GM23338 (cell line): ENCODE data around the gene TBC1D17.

Experiments
- CREB1 ChIP-seq: fragments of 250-450 bp; sonication (Bioruptor Pico); IDR thresholded peaks from 2 replicates; pipeline ENCODE4 v1.5.0; 2020; ENCODE audit warnings: low read depth, mild to moderate bottlenecking, moderate library complexity
- EZH2 ChIP-seq: fragments of 200-600 bp; sonication (generic); IDR thresholded peaks from one replicate; pipeline ENCODE4 v1.8.0; 2017; ENCODE audit warnings: antibody characterized with exemption, mild to moderate bottlenecking, low read depth; ENCODE audit not compliant: unreplicated experiment
- EZH2phosphoT487 ChIP-seq: fragments of 200-600 bp; sonication (generic); IDR thresholded peaks from one replicate; pipeline ENCODE4 v1.8.1; 2018; ENCODE audit warnings: antibody characterized with exemption; ENCODE audit not compliant: unreplicated experiment
- POLR2AphosphoS5 ChIP-seq: IDR thresholded peaks from 2 replicates; pipeline ENCODE4 v1.6.1; 2016; ENCODE audit warnings: antibody characterized with exemption, low read depth
- STAT1 ChIP-seq: IDR thresholded peaks from one replicate; pipeline ENCODE4 v1.6.1; 2016; ENCODE audit warnings: antibody characterized with exemption; ENCODE audit not compliant: unreplicated experiment
- ZNF331 ChIP-seq: fragments of 250-450 bp; sonication (Bioruptor Pico); IDR thresholded peaks from 2 replicates; pipeline ENCODE4 v1.5.0; 2020; ENCODE audit warnings: low read depth, mild to moderate bottlenecking, moderate library complexity
- TF ChIP-seq, protein P1 (sequence below), 2 experiments: fragments of 200-600 bp in 1 of 2; sonication (generic) in 1 of 2; conservative IDR thresholded peaks; 2 replicates each; pipeline versions ENCODE4 v1.5.1 to v1.6.1; 2016 to 2017; ENCODE audit warnings: antibody characterized with exemption in 2 of 2, low read depth in 2 of 2, mild to moderate bottlenecking in 2 of 2, moderate library complexity in 1 of 2
- TF ChIP-seq, protein P2 (sequence below): IDR thresholded peaks from one replicate; pipeline ENCODE4 v1.6.1; 2018; ENCODE audit warnings: antibody characterized with exemption; ENCODE audit not compliant: unreplicated experiment
- TF ChIP-seq, protein P3 (sequence below): IDR thresholded peaks from 2 replicates; pipeline ENCODE4 v1.6.1; 2016; ENCODE audit warnings: antibody characterized with exemption

DNA sequence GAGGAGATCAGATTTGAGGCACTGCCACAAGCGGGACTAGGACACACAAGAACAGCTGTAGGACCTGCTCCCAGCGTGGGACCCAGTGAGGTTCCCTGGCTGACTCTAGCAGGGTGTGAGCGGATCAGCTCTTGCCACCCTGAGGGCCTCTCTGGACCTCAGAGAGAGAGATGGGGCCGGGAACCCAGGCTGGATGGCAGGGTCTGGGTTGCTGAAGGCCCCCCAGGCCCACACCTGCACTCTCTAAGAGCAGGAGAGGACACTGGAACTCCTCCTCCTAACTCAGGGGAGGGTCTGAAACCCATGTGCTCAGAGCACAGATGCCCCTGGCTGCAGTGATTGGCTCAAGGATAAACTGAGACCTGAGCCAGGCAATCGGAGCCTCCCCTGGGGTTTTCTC is 32.7 kb downstream of the TBC1D17 start:
- TF ChIP-seq, protein P1, sequence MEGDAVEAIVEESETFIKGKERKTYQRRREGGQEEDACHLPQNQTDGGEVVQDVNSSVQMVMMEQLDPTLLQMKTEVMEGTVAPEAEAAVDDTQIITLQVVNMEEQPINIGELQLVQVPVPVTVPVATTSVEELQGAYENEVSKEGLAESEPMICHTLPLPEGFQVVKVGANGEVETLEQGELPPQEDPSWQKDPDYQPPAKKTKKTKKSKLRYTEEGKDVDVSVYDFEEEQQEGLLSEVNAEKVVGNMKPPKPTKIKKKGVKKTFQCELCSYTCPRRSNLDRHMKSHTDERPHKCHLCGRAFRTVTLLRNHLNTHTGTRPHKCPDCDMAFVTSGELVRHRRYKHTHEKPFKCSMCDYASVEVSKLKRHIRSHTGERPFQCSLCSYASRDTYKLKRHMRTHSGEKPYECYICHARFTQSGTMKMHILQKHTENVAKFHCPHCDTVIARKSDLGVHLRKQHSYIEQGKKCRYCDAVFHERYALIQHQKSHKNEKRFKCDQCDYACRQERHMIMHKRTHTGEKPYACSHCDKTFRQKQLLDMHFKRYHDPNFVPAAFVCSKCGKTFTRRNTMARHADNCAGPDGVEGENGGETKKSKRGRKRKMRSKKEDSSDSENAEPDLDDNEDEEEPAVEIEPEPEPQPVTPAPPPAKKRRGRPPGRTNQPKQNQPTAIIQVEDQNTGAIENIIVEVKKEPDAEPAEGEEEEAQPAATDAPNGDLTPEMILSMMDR (conservative IDR thresholded peaks at IDR 0.05; ENCODE audit: low read depth in 2 of 2), result no peak
- no peak for TF ChIP-seq POLR2AphosphoS5
- TF ChIP-seq, protein P2, sequence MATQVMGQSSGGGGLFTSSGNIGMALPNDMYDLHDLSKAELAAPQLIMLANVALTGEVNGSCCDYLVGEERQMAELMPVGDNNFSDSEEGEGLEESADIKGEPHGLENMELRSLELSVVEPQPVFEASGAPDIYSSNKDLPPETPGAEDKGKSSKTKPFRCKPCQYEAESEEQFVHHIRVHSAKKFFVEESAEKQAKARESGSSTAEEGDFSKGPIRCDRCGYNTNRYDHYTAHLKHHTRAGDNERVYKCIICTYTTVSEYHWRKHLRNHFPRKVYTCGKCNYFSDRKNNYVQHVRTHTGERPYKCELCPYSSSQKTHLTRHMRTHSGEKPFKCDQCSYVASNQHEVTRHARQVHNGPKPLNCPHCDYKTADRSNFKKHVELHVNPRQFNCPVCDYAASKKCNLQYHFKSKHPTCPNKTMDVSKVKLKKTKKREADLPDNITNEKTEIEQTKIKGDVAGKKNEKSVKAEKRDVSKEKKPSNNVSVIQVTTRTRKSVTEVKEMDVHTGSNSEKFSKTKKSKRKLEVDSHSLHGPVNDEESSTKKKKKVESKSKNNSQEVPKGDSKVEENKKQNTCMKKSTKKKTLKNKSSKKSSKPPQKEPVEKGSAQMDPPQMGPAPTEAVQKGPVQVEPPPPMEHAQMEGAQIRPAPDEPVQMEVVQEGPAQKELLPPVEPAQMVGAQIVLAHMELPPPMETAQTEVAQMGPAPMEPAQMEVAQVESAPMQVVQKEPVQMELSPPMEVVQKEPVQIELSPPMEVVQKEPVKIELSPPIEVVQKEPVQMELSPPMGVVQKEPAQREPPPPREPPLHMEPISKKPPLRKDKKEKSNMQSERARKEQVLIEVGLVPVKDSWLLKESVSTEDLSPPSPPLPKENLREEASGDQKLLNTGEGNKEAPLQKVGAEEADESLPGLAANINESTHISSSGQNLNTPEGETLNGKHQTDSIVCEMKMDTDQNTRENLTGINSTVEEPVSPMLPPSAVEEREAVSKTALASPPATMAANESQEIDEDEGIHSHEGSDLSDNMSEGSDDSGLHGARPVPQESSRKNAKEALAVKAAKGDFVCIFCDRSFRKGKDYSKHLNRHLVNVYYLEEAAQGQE, result no peak
- no peak for TF ChIP-seq STAT1
- TF ChIP-seq EZH2, result no peak
- no peak for TF ChIP-seq EZH2phosphoT487
- TF ChIP-seq, protein P3, sequence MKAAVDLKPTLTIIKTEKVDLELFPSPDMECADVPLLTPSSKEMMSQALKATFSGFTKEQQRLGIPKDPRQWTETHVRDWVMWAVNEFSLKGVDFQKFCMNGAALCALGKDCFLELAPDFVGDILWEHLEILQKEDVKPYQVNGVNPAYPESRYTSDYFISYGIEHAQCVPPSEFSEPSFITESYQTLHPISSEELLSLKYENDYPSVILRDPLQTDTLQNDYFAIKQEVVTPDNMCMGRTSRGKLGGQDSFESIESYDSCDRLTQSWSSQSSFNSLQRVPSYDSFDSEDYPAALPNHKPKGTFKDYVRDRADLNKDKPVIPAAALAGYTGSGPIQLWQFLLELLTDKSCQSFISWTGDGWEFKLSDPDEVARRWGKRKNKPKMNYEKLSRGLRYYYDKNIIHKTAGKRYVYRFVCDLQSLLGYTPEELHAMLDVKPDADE, result no peak
- TF ChIP-seq CREB1 (CRISPR knock-in tag), result no peak
- TF ChIP-seq ZNF331 (CRISPR knock-in tag), result no peak
